Gastrocnemius medialis (tissue), 4 donors: Measurements from ENCODE around the gene XPNPEP1.

ENCODE experiments used
- POLR2A ChIP-seq, 2 donors: fragments of 450-650 bp; IDR thresholded peaks; one replicate each; pipeline ENCODE4 v1.6.1; 2017; ENCODE audit warnings: antibody characterized with exemption in 2 of 2, mild to moderate bottlenecking in 2 of 2, moderate library complexity in 2 of 2
- TF ChIP-seq, protein P1 (sequence below), 5 experiments: fragments of 450-650 bp in 3 of 5; fragments of 200-600 bp in 2 of 5; sonication (generic) in 2 of 5; IDR thresholded peaks in 4 of 5; conservative IDR thresholded peaks in 1 of 5; 1 replicate in 4 of 5; 2 replicates in 1 of 5; pipeline ENCODE4 v1.5.1; 2016 to 2019; ENCODE audit warnings: antibody characterized with exemption in 5 of 5, mild to moderate bottlenecking in 3 of 5, moderate library complexity in 3 of 5

DNA sequence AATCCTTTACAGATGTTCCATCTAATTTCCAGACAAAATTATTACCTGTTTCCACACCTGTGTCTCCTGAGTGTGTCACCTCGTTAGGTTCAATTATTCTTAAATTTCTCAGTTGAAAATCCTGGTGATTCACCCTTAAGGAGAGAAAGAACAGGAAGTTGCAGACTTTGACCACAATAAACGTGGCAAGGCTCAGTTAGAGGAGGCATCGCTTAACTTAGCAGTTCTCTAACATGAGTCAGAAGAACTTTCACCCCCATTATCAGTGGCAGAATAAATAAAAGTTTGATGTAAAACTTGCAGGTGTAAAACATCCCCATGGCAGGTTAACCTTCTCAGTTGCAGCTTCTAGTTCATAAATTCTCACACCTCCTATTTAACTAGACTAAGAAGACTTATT lies 8.3 kb downstream of the XPNPEP1 start:
- no peak for TF ChIP-seq POLR2A (IDR thresholded peaks at IDR 0.05)
- TF ChIP-seq, protein P1, sequence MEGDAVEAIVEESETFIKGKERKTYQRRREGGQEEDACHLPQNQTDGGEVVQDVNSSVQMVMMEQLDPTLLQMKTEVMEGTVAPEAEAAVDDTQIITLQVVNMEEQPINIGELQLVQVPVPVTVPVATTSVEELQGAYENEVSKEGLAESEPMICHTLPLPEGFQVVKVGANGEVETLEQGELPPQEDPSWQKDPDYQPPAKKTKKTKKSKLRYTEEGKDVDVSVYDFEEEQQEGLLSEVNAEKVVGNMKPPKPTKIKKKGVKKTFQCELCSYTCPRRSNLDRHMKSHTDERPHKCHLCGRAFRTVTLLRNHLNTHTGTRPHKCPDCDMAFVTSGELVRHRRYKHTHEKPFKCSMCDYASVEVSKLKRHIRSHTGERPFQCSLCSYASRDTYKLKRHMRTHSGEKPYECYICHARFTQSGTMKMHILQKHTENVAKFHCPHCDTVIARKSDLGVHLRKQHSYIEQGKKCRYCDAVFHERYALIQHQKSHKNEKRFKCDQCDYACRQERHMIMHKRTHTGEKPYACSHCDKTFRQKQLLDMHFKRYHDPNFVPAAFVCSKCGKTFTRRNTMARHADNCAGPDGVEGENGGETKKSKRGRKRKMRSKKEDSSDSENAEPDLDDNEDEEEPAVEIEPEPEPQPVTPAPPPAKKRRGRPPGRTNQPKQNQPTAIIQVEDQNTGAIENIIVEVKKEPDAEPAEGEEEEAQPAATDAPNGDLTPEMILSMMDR (IDR thresholded peaks at IDR 0.05 in 4 of 5, conservative IDR thresholded peaks at IDR 0.05 in 1 of 5) = no peak
